22Rv1 (cell line): Measurements from ENCODE around the gene GRIK4.

Experiments used
- H3K27ac ChIP-seq: fragments of 450-650 bp; 2 replicates; pipeline ENCODE4 v1.5.1; 2017
- ZFX ChIP-seq: fragments of 450-650 bp; IDR thresholded peaks from 2 replicates; pipeline ENCODE4 v1.6.1; 2017; ENCODE audit warnings: antibody characterized with exemption, borderline replicate concordance
- TF ChIP-seq, protein P1 (sequence below): fragments of 450-650 bp; IDR thresholded peaks from 2 replicates; pipeline ENCODE4 v1.5.1; 2017; ENCODE audit warnings: mild to moderate bottlenecking

The GRIK4 gene

DNA sequence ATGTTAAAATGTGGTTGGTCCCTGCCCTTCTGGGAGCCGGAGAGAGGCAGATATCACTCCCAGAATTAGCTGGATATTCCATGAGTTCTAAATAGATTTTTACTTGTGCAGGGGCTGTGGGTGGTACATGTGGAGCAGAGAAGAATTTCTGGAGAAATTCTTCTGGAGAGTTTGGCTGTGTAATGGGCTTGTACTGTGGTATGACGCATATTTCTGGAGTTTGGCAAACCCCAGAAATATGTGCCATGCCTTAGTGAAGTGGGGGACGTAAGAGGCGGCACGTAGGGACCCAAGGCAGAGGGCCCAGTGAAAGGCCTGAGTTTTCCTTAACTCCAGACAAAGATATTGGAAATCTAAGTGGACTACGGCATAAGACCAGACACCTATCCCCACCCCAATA is 461.1 kb downstream of the GRIK4 start:
- TF ChIP-seq, protein P1, sequence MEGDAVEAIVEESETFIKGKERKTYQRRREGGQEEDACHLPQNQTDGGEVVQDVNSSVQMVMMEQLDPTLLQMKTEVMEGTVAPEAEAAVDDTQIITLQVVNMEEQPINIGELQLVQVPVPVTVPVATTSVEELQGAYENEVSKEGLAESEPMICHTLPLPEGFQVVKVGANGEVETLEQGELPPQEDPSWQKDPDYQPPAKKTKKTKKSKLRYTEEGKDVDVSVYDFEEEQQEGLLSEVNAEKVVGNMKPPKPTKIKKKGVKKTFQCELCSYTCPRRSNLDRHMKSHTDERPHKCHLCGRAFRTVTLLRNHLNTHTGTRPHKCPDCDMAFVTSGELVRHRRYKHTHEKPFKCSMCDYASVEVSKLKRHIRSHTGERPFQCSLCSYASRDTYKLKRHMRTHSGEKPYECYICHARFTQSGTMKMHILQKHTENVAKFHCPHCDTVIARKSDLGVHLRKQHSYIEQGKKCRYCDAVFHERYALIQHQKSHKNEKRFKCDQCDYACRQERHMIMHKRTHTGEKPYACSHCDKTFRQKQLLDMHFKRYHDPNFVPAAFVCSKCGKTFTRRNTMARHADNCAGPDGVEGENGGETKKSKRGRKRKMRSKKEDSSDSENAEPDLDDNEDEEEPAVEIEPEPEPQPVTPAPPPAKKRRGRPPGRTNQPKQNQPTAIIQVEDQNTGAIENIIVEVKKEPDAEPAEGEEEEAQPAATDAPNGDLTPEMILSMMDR = no peak
- no peak for TF ChIP-seq ZFX
- H3K27ac ChIP-seq = no peak overlapping the region

- TF ChIP-seq ZFX = no peak
- TF ChIP-seq, protein P1 = no peak
- no peak overlapping the region for H3K27ac ChIP-seq
Observed at GRCh38 chr11:120973501-120973900, 462.0 kb downstream of the GRIK4 start.

- TF ChIP-seq ZFX = no peak
- TF ChIP-seq, protein P1 = no peak
- no peak overlapping the region for H3K27ac ChIP-seq
Observed at GRCh38 chr11:120974466-120974865, 462.9 kb downstream of the GRIK4 start.

- no peak overlapping the region for H3K27ac ChIP-seq
- no peak for TF ChIP-seq ZFX
- TF ChIP-seq, protein P1 = no peak
Observed at GRCh38 chr11:120974965-120975364, 463.4 kb downstream of the GRIK4 start.

DNA sequence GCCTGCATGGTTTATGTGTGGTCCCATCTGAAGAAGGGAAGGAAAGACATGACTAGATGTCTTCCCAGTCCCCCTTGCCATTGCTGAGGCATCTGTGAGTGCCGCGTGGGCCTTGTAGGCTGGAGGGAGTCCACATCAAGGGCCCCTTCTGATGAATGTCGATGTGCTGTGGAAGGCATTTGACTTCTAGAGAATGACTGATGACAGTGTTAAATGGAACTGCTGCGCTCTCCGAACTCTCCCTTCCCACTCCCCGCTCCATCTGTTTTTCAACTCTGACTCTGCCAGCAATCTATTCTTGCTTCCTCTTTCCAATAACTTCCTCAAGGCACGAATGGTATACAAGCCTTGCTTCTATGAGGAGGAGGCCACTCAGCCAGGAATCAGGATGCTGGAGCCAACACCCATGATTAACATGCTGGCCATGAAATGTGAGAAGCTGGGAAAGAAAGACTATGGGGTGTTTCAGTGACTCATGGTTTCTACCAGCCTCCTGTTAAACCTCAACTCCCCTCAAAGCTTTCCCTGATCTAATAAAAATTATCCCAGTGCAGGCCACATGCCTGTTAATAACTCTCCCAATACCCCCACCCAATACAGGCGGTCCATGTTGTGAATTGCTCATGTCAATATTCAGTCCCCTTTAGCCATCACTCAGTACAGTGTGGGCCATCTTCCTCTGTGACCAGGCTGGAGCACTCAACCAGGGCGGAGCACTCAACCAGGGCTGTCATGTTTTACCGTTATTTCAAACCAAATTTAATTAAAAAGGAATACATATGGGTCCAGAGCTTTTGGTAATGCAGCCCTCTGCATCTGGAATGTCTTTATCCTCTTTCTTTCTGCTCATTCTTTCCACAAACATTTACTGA is 466.0 kb downstream of the GRIK4 start:
- H3K27ac ChIP-seq = no peak overlapping the region
- no peak for TF ChIP-seq ZFX
- TF ChIP-seq, protein P1 = no peak

- no peak for TF ChIP-seq ZFX
- TF ChIP-seq, protein P1 = no peak
- no peak overlapping the region for H3K27ac ChIP-seq
Observed at GRCh38 chr11:120978701-120979100, 467.2 kb downstream of the GRIK4 start.

DNA sequence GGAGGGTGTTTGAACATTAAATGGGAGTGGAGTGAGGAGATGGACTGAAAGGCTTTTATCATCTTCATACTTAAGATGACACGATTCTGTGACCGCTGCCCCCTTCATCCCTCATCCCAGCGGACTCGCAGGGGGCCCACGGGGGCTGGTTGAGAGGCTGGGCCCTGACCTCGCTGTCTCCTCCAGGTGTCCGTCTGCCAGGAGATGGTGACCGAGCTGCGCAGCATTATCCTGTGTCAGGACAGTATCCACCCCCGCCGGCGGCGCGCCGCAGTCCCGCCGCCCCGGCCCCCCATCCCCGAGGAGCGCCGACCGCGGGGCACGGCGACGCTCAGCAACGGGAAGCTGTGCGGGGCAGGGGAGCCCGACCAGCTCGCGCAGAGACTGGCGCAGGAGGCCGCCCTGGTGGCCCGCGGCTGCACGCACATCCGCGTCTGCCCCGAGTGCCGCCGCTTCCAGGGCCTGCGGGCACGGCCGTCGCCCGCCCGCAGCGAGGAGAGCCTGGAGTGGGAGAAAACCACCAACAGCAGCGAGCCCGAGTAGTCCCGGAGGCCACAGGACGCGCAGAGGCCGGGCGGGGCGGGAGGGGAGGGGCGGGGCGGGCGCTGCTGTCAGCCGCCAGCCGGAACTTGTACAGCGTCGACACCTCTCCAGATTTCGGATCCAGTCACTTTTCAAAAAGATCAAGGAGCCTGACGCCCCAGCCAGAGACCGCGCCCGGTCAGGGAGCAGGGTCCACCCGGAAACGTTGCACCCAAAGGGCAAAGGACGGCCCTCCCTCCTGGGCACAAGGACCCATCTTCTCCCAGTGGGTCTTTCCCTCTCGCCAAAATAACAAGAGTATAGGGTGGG is 474.4 kb downstream of the GRIK4 start:
- TF ChIP-seq ZFX = no peak
- TF ChIP-seq, protein P1 = peak; percentile 67
- peak overlapping the region; percentile 17; the same call in 1 of the 2 replicates for H3K27ac ChIP-seq
